ENCODE results near the gene PRSS23. TPM values are rescaled to one million over a fixed set of nuclear protein-coding genes. Genes with fewer than 3 reads are reported as not detected.

Gene PRSS23
- polyA plus RNA-seq, 3 donors from 2014 or later, result 215 to 248 (median 217) TPM

DNA sequence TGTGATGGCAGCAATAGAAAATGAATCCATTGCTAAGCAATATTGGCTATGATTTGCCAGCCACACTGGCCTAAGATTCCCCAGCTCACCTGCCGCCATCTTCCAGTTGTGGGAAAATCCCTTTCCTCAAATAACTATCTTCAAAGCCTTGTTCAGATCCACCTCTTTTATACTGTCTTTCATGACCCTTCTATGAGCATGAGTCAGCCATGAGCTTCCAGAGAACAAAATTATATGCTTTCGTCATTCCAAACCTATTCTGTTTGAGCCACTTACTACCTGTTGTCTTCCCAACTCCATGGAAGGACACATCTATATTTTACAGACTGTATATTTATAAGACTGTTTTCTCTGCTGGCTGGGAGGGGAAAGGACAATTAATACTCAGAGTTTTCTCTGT lies 25.0 kb upstream of the PRSS23 start:
- no peak for DNase-seq

DNA sequence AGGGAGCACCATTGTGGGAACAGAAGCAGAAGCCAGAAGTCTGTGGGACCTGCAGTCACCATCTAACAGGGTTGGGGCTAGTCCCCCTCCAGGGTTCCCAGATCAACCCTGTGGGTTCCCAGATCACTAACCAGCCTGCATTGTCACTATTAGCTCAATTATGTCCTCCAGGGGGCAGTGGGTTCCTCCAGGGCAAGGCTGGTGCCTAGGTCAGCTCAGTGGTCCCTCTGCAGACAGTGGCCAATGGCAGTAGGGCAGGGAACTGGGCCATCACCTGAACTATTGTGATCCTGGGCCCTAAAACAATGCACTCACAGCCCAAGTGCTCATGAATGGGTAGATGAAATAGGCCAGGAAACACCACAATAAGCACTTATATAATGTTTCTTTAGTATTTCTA lies 18.8 kb upstream of the PRSS23 start:
- H3K4me1 Mint-ChIP-seq, result no peaks in the 10 kb centered on the region
- H3K27ac Mint-ChIP-seq, result no peak overlapping the region
- H3K4me3 Mint-ChIP-seq, result no peak overlapping the region
- DNase-seq, result peak; percentile 22 to 41 (median 26)
- peaks cover 0 to 2% (median 0%) of the 10 kb centered on the region in 3 donors for H3K36me3 Mint-ChIP-seq
- H3K9me3 Mint-ChIP-seq, result no peaks in the 10 kb centered on the region
- H3K27me3 Mint-ChIP-seq (ENCODE audit: low read depth in 3 of 3), result peaks cover 4 to 11% (median 7%) of the 10 kb centered on the region in 3 donors

More for the DNA sequence above, 25.0 kb upstream of the PRSS23 start:
- H3K4me3 Mint-ChIP-seq, result no peak overlapping the region
- H3K27ac Mint-ChIP-seq, result no peak overlapping the region
- H3K4me1 Mint-ChIP-seq, result no peaks in the 10 kb centered on the region
- no peaks in the 10 kb centered on the region for H3K9me3 Mint-ChIP-seq
- peaks cover 0 to 5% (median 0%) of the 10 kb centered on the region in 3 donors for H3K36me3 Mint-ChIP-seq
- H3K27me3 Mint-ChIP-seq (ENCODE audit: low read depth in 3 of 3), result peaks cover 4 to 9% (median 8%) of the 10 kb centered on the region in 3 donors

DNA sequence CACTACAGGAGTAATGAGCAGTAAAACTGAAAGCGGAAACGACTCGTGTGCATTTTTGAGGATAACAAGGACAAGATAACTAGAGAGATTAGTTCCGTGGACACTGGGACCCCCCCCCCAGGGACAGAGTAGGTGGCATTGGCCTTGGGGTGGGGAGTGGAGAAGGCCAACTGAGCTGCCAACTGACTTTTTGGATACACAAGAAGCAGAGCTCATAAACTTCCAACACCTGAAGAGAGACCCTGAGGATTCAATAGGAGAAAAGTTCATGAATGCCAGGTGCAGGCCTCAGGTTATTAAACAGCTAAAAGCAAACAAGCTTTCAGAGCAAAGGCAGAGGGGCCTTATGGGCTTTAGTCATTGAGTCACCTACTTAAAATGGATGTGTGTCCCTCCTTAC lies 17.6 kb upstream of the PRSS23 start:
- no peaks in the 10 kb centered on the region for H3K4me1 Mint-ChIP-seq
- H3K36me3 Mint-ChIP-seq, result peaks cover 0 to 3% (median 0%) of the 10 kb centered on the region in 3 donors
- H3K27ac Mint-ChIP-seq, result no peak overlapping the region
- no peaks in the 10 kb centered on the region for H3K9me3 Mint-ChIP-seq
- no peak for DNase-seq
- peaks cover 7 to 11% (median 7%) of the 10 kb centered on the region in 3 donors for H3K27me3 Mint-ChIP-seq (ENCODE audit: low read depth in 3 of 3)
- H3K4me3 Mint-ChIP-seq, result no peak overlapping the region

DNA sequence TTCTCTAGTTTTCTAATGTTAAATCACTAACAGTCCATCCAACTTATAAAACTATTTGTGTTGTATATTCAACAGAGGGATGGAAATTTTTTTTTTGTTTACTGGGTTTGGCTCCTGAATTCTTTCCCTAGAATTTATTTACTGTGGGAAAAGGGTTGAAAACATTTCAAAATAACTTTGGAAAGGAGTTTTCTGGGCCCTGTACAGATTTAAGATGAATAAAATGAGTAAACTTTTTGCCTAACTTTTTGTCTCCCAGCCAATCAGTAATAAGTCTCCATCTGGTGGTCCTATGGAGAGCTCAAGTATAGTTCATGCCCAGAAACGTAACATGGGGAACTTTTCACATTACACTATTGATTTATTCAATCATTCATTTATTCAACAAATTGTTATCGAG lies 16.7 kb upstream of the PRSS23 start:
- H3K36me3 Mint-ChIP-seq, result peaks cover 0 to 3% (median 0%) of the 10 kb centered on the region in 3 donors
- peaks cover 7 to 11% (median 7%) of the 10 kb centered on the region in 3 donors for H3K27me3 Mint-ChIP-seq (ENCODE audit: low read depth in 3 of 3)
- no peak overlapping the region for H3K27ac Mint-ChIP-seq
- H3K4me3 Mint-ChIP-seq, result no peak overlapping the region
- no peaks in the 10 kb centered on the region for H3K4me1 Mint-ChIP-seq
- no peak for DNase-seq
- no peaks in the 10 kb centered on the region for H3K9me3 Mint-ChIP-seq

DNA sequence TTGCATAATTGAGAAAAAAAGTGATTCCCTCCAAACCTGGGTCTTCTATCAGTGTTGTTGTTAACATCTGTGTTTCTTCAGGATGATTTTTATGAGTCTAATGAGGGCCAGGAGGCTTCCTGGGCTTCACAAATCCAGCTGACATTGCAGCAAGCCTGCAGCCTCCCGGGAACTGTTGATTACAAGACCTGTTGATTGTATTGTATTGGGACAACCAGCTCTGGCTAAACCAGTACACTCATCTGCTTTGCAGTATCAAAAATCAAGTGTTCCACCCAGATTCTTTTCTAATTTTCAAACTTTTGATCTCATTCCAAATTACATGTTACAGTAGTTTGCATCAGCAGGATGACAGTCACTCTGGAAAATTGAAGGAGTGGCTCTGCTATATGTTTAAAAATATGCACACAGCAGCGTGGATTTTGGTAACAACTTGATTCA lies 16.1 kb upstream of the PRSS23 start:
- Mint-ChIP-seq H3K27me3 (ENCODE audit: low read depth in 3 of 3) (peaks cover 7 to 11% (median 7%) of the 10 kb centered on the region in 3 donors), H3K36me3 (peaks cover 0 to 3% (median 0%) of the 10 kb centered on the region in 3 donors), H3K4me3 (no peak overlapping the region), H3K27ac (no peak overlapping the region), H3K4me1 (no peaks in the 10 kb centered on the region), H3K9me3 (no peaks in the 10 kb centered on the region)
- no peak for DNase-seq

DNA sequence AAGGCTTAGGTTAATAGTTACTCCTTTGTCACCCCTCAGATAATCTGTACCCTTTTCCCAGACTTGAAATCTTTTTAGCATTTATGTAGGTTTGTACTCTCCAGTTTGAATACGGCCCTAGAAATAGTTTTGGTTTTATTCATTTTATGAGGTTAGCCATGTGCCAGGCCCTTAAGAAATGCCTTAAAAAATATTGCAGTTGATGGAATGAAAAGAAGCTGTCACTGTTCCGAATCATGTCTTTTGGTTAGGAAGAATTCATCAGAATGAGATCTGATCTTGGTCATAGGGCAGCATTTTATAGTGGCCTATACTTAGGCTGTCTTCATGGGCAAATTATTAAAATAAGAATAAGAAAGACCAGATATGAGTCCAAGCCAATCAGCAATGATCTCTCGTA lies 14.8 kb upstream of the PRSS23 start:
- peaks cover 0 to 3% (median 0%) of the 10 kb centered on the region in 3 donors for H3K36me3 Mint-ChIP-seq

DNA sequence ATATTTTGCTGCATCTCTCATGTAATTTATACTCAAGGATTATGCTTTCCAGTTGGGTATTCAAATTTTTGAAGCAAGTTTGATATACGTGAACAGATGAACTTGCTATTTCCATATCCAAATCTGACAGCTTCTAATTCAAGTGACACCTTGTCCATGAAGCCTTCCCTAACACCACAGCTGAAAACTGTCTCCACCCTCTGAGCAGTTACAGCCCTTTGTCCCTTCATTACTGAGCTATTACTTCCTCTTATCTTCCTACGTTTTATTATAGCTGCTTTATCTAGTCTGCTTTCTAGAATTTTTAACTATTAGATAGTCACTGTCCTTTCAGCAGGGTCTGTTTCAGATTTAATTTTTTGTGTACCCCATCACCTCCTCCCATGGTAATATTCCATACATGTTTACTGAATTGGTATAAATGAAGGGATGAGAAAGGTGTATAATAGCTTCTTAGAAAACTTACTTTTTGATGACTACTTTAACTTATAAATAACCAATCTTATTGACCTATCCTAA lies 13.3 kb upstream of the PRSS23 start:
- DNase-seq, result no peak
- Mint-ChIP-seq H3K36me3 (peaks cover 0 to 3% (median 0%) of the 10 kb centered on the region in 3 donors), H3K9me3 (no peaks in the 10 kb centered on the region), H3K4me1 (no peaks in the 10 kb centered on the region), H3K27me3 (ENCODE audit: low read depth in 3 of 3) (peaks cover 0 to 5% (median 5%) of the 10 kb centered on the region in 3 donors), H3K27ac (no peak overlapping the region), H3K4me3 (no peak overlapping the region)

More for the DNA sequence above, 14.8 kb upstream of the PRSS23 start:
- Mint-ChIP-seq H3K4me3 (no peak overlapping the region), H3K4me1 (no peaks in the 10 kb centered on the region), H3K9me3 (no peaks in the 10 kb centered on the region), H3K27me3 (ENCODE audit: low read depth in 3 of 3) (peaks cover 3 to 8% (median 7%) of the 10 kb centered on the region in 3 donors), H3K27ac (no peak overlapping the region)
- DNase-seq, result no peak

DNA sequence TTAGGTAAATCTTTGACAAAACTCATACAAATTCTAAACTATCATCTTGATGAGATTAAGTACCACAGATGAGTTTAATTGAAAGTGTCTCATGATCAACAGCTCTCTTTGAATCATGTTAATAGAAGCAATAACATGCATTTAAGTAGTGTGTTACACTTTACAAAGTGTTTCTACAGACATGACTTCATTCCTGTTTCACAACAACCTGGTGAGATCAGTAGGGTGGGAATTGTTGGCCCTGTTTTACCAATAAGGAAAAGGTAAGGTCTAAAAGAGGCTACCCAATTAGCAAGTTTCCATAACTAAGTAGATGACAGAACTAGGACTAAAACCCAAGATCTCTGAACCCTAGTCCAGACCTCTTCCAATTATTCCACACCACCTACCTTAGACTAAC lies 12.7 kb upstream of the PRSS23 start:
- peaks cover 0 to 3% (median 0%) of the 10 kb centered on the region in 3 donors for H3K36me3 Mint-ChIP-seq
- DNase-seq, result no peak
- no peaks in the 10 kb centered on the region for H3K9me3 Mint-ChIP-seq
- no peaks in the 10 kb centered on the region for H3K4me1 Mint-ChIP-seq
- no peak overlapping the region for H3K27ac Mint-ChIP-seq
- H3K4me3 Mint-ChIP-seq, result no peak overlapping the region
- peaks cover 0 to 6% (median 5%) of the 10 kb centered on the region in 3 donors for H3K27me3 Mint-ChIP-seq (ENCODE audit: low read depth in 3 of 3)

DNA sequence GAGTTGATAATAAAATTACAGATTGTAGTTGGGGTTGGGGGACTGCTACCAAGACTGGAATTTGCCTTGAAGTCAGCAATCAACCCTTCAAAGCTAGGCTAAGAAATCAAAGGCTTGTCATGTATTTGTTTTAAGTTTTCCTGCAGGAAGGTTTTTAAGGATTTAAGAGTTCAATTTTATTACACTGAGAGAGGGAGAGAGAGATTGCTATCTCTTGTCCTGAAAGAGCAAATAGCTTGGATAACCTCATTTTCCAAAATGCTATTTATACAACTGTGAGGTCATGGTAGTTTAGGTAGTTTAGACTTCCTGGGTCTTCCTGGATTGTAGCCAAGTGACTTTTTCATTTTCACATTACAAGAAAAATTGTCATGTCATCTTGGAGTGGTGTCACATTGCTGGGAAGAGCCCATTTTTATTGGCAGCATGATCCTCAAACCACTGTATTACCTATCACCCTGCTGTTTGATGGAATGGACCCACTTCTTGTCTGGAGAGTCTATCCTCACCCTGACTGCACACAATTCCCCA lies 10.1 kb upstream of the PRSS23 start:
- no peak overlapping the region for H3K27ac Mint-ChIP-seq

DNA sequence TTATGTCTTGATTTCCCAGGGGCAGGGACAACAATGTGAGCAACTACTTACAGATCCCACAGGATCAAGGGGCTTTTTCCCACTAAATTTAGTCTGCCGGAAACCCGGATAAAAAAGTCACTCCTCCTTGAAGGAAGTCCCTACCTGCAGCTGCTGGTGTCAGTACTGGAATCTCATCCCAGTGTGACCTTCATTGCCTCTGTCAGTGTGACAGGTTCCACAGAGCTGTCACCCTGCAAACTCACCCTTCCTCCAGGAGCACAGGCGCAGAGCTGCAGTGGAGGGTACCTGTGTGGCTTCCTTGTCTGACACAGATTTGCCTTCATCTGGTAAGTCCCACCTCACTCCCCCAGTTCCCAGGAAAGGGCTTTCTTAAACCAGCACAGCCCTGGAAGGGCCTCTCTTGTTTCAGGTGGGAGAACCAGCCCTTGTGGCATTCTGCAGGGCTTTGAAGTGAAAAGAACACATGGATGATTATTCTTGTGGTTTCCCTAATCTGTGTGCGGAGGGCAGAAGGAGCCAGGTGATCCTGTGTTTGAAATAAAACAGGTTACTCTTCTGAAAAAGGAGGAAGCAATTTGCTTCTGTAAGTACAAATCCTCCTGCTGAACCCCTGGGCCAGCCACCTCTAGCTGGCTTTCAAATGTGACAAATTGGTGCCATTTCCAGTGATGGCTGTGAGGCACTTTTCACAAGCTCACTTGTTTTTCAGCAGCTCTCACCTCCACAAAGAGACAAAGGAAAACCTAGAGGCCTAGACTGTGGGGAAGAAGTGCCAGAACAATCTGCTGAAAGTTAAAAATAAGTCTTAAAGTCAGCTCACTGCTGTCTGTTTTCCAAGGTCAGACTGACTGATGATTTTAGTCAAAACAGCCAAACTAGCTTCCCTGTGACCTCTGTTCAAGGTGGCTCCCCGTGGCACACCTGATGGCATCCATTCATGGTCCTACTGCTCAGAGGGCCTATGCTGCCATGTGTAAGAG lies 9.2 kb upstream of the PRSS23 start:
- Mint-ChIP-seq H3K4me1 (no peaks in the 10 kb centered on the region), H3K9me3 (no peaks in the 10 kb centered on the region), H3K27ac (no peak overlapping the region), H3K4me3 (no peak overlapping the region), H3K27me3 (ENCODE audit: low read depth in 3 of 3) (peaks cover 0 to 4% (median 3%) of the 10 kb centered on the region in 3 donors), H3K36me3 (peaks cover 0 to 3% (median 0%) of the 10 kb centered on the region in 3 donors)
- DNase-seq, result no peak

More for the DNA sequence above, 10.1 kb upstream of the PRSS23 start:
- DNase-seq, result no peak
- Mint-ChIP-seq H3K4me3 (no peak overlapping the region), H3K9me3 (no peaks in the 10 kb centered on the region), H3K4me1 (no peaks in the 10 kb centered on the region), H3K36me3 (peaks cover 0 to 3% (median 0%) of the 10 kb centered on the region in 3 donors), H3K27me3 (ENCODE audit: low read depth in 3 of 3) (peaks cover 0 to 5% (median 5%) of the 10 kb centered on the region in 3 donors)

DNA sequence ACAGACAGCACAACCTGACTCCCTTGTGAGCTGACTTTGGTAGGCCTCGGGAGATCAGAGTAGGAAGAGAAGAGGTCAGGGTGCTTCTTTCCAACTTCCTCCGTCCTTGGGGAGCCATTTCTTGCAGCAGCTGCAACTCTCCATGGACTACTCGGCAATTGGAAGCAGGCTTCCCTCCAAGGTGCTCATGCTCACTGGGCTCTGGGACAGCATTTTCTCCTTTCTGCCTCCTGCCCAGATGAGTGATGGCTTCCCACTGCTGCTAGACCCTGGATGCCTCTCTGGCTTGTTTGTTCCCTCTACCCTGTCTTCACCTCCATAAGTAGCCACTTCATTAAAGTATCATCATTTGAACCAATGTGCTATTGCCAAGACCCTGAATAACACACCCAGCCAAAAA lies 8.2 kb upstream of the PRSS23 start:
- H3K9me3 Mint-ChIP-seq, result no peaks in the 10 kb centered on the region
- no peaks in the 10 kb centered on the region for H3K4me1 Mint-ChIP-seq
- peaks cover 0 to 3% (median 1%) of the 10 kb centered on the region in 3 donors for H3K27me3 Mint-ChIP-seq (ENCODE audit: low read depth in 3 of 3)
- no peak for DNase-seq
- H3K36me3 Mint-ChIP-seq, result no peaks in the 10 kb centered on the region
- no peak overlapping the region for H3K27ac Mint-ChIP-seq
- no peak overlapping the region for H3K4me3 Mint-ChIP-seq

DNA sequence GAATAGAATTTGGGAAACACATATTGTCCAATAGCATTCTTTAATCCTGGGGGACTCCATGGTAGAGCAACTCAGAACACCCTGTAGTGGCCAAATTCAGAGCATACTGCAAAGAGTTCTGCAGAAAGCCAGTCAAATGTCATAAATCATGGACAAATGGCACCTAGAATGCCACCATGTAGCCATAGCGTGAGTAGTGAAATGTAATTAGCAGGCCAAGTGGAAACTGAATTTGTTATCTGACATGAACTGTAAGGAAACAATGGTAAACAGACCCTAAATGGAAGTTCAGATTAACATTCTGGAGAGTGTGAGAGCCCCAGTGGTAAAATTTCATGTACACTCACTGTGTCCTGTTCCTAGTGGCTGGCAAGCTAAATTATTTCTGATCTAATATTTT lies 7.0 kb upstream of the PRSS23 start:
- Mint-ChIP-seq H3K27ac (peak overlapping the region in 1 of 6 donors; percentile 1), H3K9me3 (no peaks in the 10 kb centered on the region), H3K4me1 (no peaks in the 10 kb centered on the region), H3K36me3 (no peaks in the 10 kb centered on the region), H3K27me3 (ENCODE audit: low read depth in 3 of 3) (peaks cover 0 to 5% (median 4%) of the 10 kb centered on the region in 3 donors), H3K4me3 (no peak overlapping the region)
- DNase-seq, result no peak

DNA sequence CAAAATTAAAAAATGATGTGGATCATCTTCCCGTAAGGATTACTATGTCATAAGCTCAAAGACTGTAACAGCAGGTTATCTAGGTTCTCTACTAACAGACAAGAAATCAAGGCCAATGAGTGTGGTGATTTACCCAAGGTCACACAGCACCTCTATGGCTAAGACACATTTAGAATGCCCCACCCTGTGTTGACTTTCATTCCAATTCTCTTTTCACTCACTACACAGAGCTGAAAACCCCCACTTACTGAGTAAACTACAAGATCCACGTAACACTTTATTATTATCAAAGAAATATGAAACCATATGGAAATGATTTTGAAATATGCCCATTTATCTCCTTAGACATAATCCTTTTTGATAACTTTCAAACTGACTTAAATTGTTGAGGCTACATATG lies 4.8 kb upstream of the PRSS23 start:
- H3K9me3 Mint-ChIP-seq, result no peaks in the 10 kb centered on the region
- no peaks in the 10 kb centered on the region for H3K36me3 Mint-ChIP-seq
- no peak for DNase-seq
- H3K4me3 Mint-ChIP-seq, result no peak overlapping the region
- H3K27ac Mint-ChIP-seq, result no peak overlapping the region
- H3K27me3 Mint-ChIP-seq (ENCODE audit: low read depth in 3 of 3), result peaks cover 0 to 5% (median 5%) of the 10 kb centered on the region in 3 donors
- peaks cover 7 to 8% of the 10 kb centered on the region in 2 donors for H3K4me1 Mint-ChIP-seq

DNA sequence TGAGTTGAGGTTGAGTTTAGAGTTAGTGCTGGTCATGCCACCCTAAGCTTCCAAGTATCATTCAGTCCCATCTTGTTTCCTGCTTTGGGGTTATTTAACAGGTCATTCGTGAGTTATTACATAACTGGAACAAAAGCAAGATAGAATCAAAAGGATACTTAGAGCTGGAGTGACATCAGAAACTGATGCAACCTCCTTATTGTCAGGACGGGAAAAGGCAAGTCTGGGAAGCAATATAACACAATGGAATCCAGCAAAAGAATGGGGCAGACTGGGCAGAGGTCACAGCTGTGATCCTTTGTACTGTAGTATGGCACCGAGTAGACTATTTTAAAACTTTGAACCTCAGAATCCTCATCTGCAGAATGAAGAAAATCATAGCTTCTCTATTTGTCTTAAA lies 4.4 kb upstream of the PRSS23 start:
- no peaks in the 10 kb centered on the region for H3K36me3 Mint-ChIP-seq
- no peaks in the 10 kb centered on the region for H3K9me3 Mint-ChIP-seq
- no peak overlapping the region for H3K27ac Mint-ChIP-seq
- DNase-seq, result no peak
- H3K27me3 Mint-ChIP-seq (ENCODE audit: low read depth in 3 of 3), result peaks cover 0 to 8% (median 5%) of the 10 kb centered on the region in 3 donors
- H3K4me1 Mint-ChIP-seq, result peaks cover 11 to 12% of the 10 kb centered on the region in 2 donors
- no peak overlapping the region for H3K4me3 Mint-ChIP-seq

Measured in immature natural killer cell (primary cell).